ENCODE measurements around the gene PRODH2.

The PRODH2 gene

GRCh38 chr19:35777961-35778360 is 34.7 kb downstream of the PRODH2 start:
- peaks cover 39% of the 10 kb centered on the region for H3K79me2 ChIP-seq (ENCODE audit: insufficient read depth, low read length)
- H3K4me2 ChIP-seq (ENCODE audit: low read depth, low read length, poor library complexity, severe bottlenecking) = peak overlapping the region; percentile 95
- H4K20me1 ChIP-seq (ENCODE audit: insufficient read depth, low read length, poor library complexity, severe bottlenecking) = peaks cover 11% of the 10 kb centered on the region
- H3F3A ChIP-seq (ENCODE audit: low read depth) = no peaks in the 10 kb centered on the region
- peaks cover 22% of the 10 kb centered on the region; the same call in 1 of the 2 replicates for H3K36me3 ChIP-seq (ENCODE audit: insufficient read depth, low read length)
- H3K9me2 ChIP-seq (replicated peaks; ENCODE audit: low read depth, low read length) = no peaks in the 10 kb centered on the region
- H3K27me3 ChIP-seq (ENCODE audit: insufficient read depth, low read length, poor library complexity, severe bottlenecking) = no peaks in the 10 kb centered on the region
- TF ChIP-seq CTCF (conservative IDR thresholded peaks at IDR 0.05; ENCODE audit: low read length) (no peak), EZH2phosphoT487 (IDR thresholded peaks at IDR 0.05; ENCODE audit: borderline replicate concordance) (no peak)
- H3K9me3 ChIP-seq (ENCODE audit: insufficient read depth, low read depth, low read length) = no peaks in the 10 kb centered on the region
- peak overlapping the region; percentile 85 for H3K9ac ChIP-seq (ENCODE audit: low read depth, low read length, poor library complexity, severe bottlenecking)
- H2AFZ ChIP-seq (ENCODE audit: low read length) = no peak overlapping the region
- peak overlapping the region; percentile 96 for H3K4me3 ChIP-seq (ENCODE audit: low read length, poor library complexity, severe bottlenecking)
- peaks cover 28% of the 10 kb centered on the region for H3K4me1 ChIP-seq (ENCODE audit: insufficient read depth, low read length, poor library complexity, severe bottlenecking)

- Histone ChIP-seq H3F3A (ENCODE audit: low read depth) (no peaks in the 10 kb centered on the region), H3K4me3 (ENCODE audit: low read length, poor library complexity, severe bottlenecking) (peak overlapping the region; percentile 96), H3K9ac (ENCODE audit: low read depth, low read length, poor library complexity, severe bottlenecking) (peak overlapping the region; percentile 85), H3K9me2 (replicated peaks; ENCODE audit: low read depth, low read length) (no peaks in the 10 kb centered on the region), H3K4me1 (ENCODE audit: insufficient read depth, low read length, poor library complexity, severe bottlenecking) (peaks cover 28% of the 10 kb centered on the region), H2AFZ (ENCODE audit: low read length) (no peak overlapping the region), H4K20me1 (ENCODE audit: insufficient read depth, low read length, poor library complexity, severe bottlenecking) (peaks cover 11% of the 10 kb centered on the region), H3K79me2 (ENCODE audit: insufficient read depth, low read length) (peaks cover 39% of the 10 kb centered on the region), H3K36me3 (ENCODE audit: insufficient read depth, low read length) (peaks cover 16% of the 10 kb centered on the region; the same call in 1 of the 2 replicates), H3K4me2 (ENCODE audit: low read depth, low read length, poor library complexity, severe bottlenecking) (peak overlapping the region; percentile 95), H3K27me3 (ENCODE audit: insufficient read depth, low read length, poor library complexity, severe bottlenecking) (no peaks in the 10 kb centered on the region), H3K9me3 (ENCODE audit: insufficient read depth, low read depth, low read length) (no peaks in the 10 kb centered on the region)
- TF ChIP-seq CTCF (conservative IDR thresholded peaks at IDR 0.05; ENCODE audit: low read length) = no peak
- no peak for TF ChIP-seq EZH2phosphoT487 (IDR thresholded peaks at IDR 0.05; ENCODE audit: borderline replicate concordance)
Measured at GRCh38 chr19:35777086-35777841, 35.4 kb downstream of the PRODH2 start.

- Histone ChIP-seq H3K9ac (ENCODE audit: low read depth, low read length, poor library complexity, severe bottlenecking) (peak overlapping the region; percentile 85), H3K4me3 (ENCODE audit: low read length, poor library complexity, severe bottlenecking) (peak overlapping the region; percentile 96), H4K20me1 (ENCODE audit: insufficient read depth, low read length, poor library complexity, severe bottlenecking) (peaks cover 11% of the 10 kb centered on the region), H3K79me2 (ENCODE audit: insufficient read depth, low read length) (peaks cover 39% of the 10 kb centered on the region), H3K27me3 (ENCODE audit: insufficient read depth, low read length, poor library complexity, severe bottlenecking) (no peaks in the 10 kb centered on the region), H2AFZ (ENCODE audit: low read length) (peak overlapping the region; percentile 82), H3K9me2 (replicated peaks; ENCODE audit: low read depth, low read length) (no peaks in the 10 kb centered on the region), H3F3A (ENCODE audit: low read depth) (no peaks in the 10 kb centered on the region), H3K4me2 (ENCODE audit: low read depth, low read length, poor library complexity, severe bottlenecking) (peak overlapping the region; percentile 95), H3K9me3 (ENCODE audit: insufficient read depth, low read depth, low read length) (no peaks in the 10 kb centered on the region), H3K36me3 (ENCODE audit: insufficient read depth, low read length) (peaks cover 11% of the 10 kb centered on the region; the same call in 1 of the 2 replicates), H3K4me1 (ENCODE audit: insufficient read depth, low read length, poor library complexity, severe bottlenecking) (peaks cover 28% of the 10 kb centered on the region)
- TF ChIP-seq EZH2phosphoT487 (IDR thresholded peaks at IDR 0.05; ENCODE audit: borderline replicate concordance) (no peak), CTCF (conservative IDR thresholded peaks at IDR 0.05; ENCODE audit: low read length) (no peak)
Measured at GRCh38 chr19:35776102-35776788, 36.4 kb downstream of the PRODH2 start.

Measured in Loucy (cell line).